SKM-1 (cell line): ENCODE results near the gene NRG3.

Source experiments
- DNase-seq: peaks from one replicate; lab custom pipeline; 2025; ENCODE audit not compliant: unreplicated experiment; lab: John Stamatoyannopoulos, UW

NRG3 gene

GRCh38 chr10:82462910-82463551 is 588.0 kb downstream of the NRG3 start:
- no peak for DNase-seq

GRCh38 chr10:82463614-82464013 is 588.6 kb downstream of the NRG3 start:
- no peak for DNase-seq

- DNase-seq: no peak
Observed at GRCh38 chr10:82464191-82464818, 589.3 kb downstream of the NRG3 start.

GRCh38 chr10:82464966-82465365 is 590.0 kb downstream of the NRG3 start:
- DNase-seq: no peak

- DNase-seq: no peak
Observed at GRCh38 chr10:82468453-82468852, 593.5 kb downstream of the NRG3 start.

GRCh38 chr10:82472406-82473335 is 597.7 kb downstream of the NRG3 start:
- DNase-seq: no peak

- DNase-seq: no peak
Observed at GRCh38 chr10:82477776-82478175, 602.8 kb downstream of the NRG3 start.

GRCh38 chr10:82492647-82493046 is 617.7 kb downstream of the NRG3 start:
- no peak for DNase-seq

GRCh38 chr10:82496114-82496513 is 621.1 kb downstream of the NRG3 start:
- no peak for DNase-seq

- no peak for DNase-seq
Observed at GRCh38 chr10:82497439-82497838, 622.4 kb downstream of the NRG3 start.

- DNase-seq: no peak
Observed at GRCh38 chr10:82498976-82499375, 624.0 kb downstream of the NRG3 start.

- DNase-seq: no peak
Observed at GRCh38 chr10:82505009-82505408, 630.0 kb downstream of the NRG3 start.

- DNase-seq: no peak
Observed at GRCh38 chr10:82506680-82507376, 631.8 kb downstream of the NRG3 start.

- no peak for DNase-seq
Observed at GRCh38 chr10:82515256-82515655, 640.3 kb downstream of the NRG3 start.

GRCh38 chr10:82529062-82529461 is 654.1 kb downstream of the NRG3 start:
- no peak for DNase-seq

- no peak for DNase-seq
Observed at GRCh38 chr10:82535457-82535856, 660.5 kb downstream of the NRG3 start.

GRCh38 chr10:82536668-82537067 is 661.7 kb downstream of the NRG3 start:
- DNase-seq: no peak

- no peak for DNase-seq
Observed at GRCh38 chr10:82538272-82538671, 663.3 kb downstream of the NRG3 start.

- DNase-seq: no peak
Observed at GRCh38 chr10:82543631-82544030, 668.6 kb downstream of the NRG3 start.

- no peak for DNase-seq
Observed at GRCh38 chr10:82544377-82544776, 669.4 kb downstream of the NRG3 start.

GRCh38 chr10:82551506-82551905 is 676.5 kb downstream of the NRG3 start:
- no peak for DNase-seq
